HepG2 (cell line): ENCODE data around the gene COQ10B. TPM values are rescaled to one million over a fixed set of nuclear protein-coding genes. Genes with fewer than 3 reads are reported as not detected.
A peak's percentile ranks its signal among the peaks of the same experiment; 100 is the strongest.

ENCODE experiments used
- ATAC-seq: fragments of 200-7000 bp; cut with Tn5 transposase; 3 replicates; pipeline ENCODE4 v1.9.1; 2020; ENCODE audit warnings: mild to moderate bottlenecking, moderate library complexity
- BruUV-seq: library from RNA; stranded (reverse); fragments of 400-500 nt; replicated peaks from 2 replicates; lab custom pipeline; 2021; lab: Mats Ljungman, UMichigan
- CTCF ChIA-PET: fragments of 300-600 bp; formaldehyde crosslinking; extraction: SDS; loops from one replicate; lab custom pipeline; 2021; ENCODE audit warnings: low total read pairs, inconsistent platforms, low intra/inter-chr PET ratio; lab: Yijun Ruan, JAX
- POLR2A ChIA-PET: fragments of 350-600 bp; sonication (Branson Sonifier 250); formaldehyde crosslinking; loops from one replicate; lab custom pipeline; 2020; ENCODE audit warnings: antibody characterized with exemption, inconsistent platforms; lab: Yijun Ruan, JAX
- DNase-seq: peaks from one replicate; pipeline ENCODE4 v3.0.0-alpha.2; 2015; ENCODE audit warnings: low spot score
- FAIRE-seq: peaks from 3 replicates; lab custom pipeline; 2011; peaks lifted over from hg19 to GRCh38; lab: Jason Lieb, UNC
- H2AFZ ChIP-seq: one replicate; pipeline ENCODE4 v1.6.1; 2011; ENCODE audit warnings: low read length, inconsistent platforms
- H3K27ac ChIP-seq: fragments of 300-600 bp; 3 replicates; pipeline ENCODE4 v1.8.0; 2011; ENCODE audit warnings: mixed run types, mild to moderate bottlenecking, mixed read lengths, low read length, inconsistent platforms; ENCODE audit not compliant: insufficient read depth; ENCODE audit errors: extremely low read length
- H3K27me3 ChIP-seq, 2 experiments: fragments of 200-600 bp in 1 of 2; 2 replicates in 1 of 2; 3 replicates in 1 of 2; pipeline versions ENCODE4 v1.6.0 to v1.8.0; 2011; ENCODE audit warnings: low read length in 2 of 2, mild to moderate bottlenecking in 2 of 2, moderate library complexity in 2 of 2, inconsistent platforms in 1 of 2; ENCODE audit not compliant: insufficient read depth in 2 of 2, control insufficient read depth in 1 of 2
- H3K36me3 ChIP-seq, 2 experiments: fragments of 200-600 bp in 1 of 2; replicated peaks in 1 of 2; 2 replicates in 1 of 2; 3 replicates in 1 of 2; pipeline versions ENCODE4 v1.5.1 to v1.8.0; 2011; ENCODE audit warnings: low read length in 2 of 2, inconsistent platforms in 1 of 2; ENCODE audit not compliant: insufficient read depth in 2 of 2, control insufficient read depth in 1 of 2
- H3K4me1 ChIP-seq: 2 replicates; pipeline ENCODE4 v1.5.1; 2012; ENCODE audit warnings: low read length, inconsistent platforms; ENCODE audit not compliant: insufficient read depth
- H3K4me2 ChIP-seq: 2 replicates; pipeline ENCODE4 v1.6.0; 2011; ENCODE audit warnings: low read depth, low read length, inconsistent platforms
- H3K4me3 ChIP-seq, 3 experiments: fragments of 200-600 bp in 1 of 3; sonication (generic), shearing (Covaris generic) in 1 of 3; replicated peaks in 1 of 3; 2 replicates each; pipeline ENCODE4 v1.5.1; 2011 to 2016; ENCODE audit warnings: low read length in 3 of 3, inconsistent platforms in 2 of 3, low read depth in 2 of 3, mild to moderate bottlenecking in 2 of 3, control low read depth in 1 of 3, mixed read lengths in 1 of 3; ENCODE audit not compliant: insufficient read depth in 1 of 3
- H3K79me2 ChIP-seq: one replicate; pipeline ENCODE4 v1.6.1; 2011; ENCODE audit warnings: low read length, inconsistent platforms; ENCODE audit not compliant: insufficient read depth
- H3K9ac ChIP-seq: 2 replicates; pipeline ENCODE4 v1.6.0; 2011; ENCODE audit warnings: mild to moderate bottlenecking, low read depth, low read length, inconsistent platforms; ENCODE audit not compliant: insufficient read depth
- H3K9me3 ChIP-seq: 2 replicates; pipeline ENCODE4 v1.5.1; 2012; ENCODE audit warnings: mild to moderate bottlenecking, low read length
- H4K20me1 ChIP-seq: 2 replicates; pipeline ENCODE4 v1.6.0; 2011; ENCODE audit warnings: inconsistent platforms, mild to moderate bottlenecking, low read length, moderate library complexity; ENCODE audit not compliant: insufficient read depth
- ETV6 ChIP-seq: sonication (generic); formaldehyde crosslinking; conservative IDR thresholded peaks from 2 replicates; pipeline ENCODE4 v1.4.0; 2020; ENCODE audit warnings: missing genetic modification reagents
- HCFC1 ChIP-seq: fragments of 150-350 bp; IDR thresholded peaks from 2 replicates; pipeline ENCODE4 v1.6.1; 2014; ENCODE audit warnings: low read depth, low read length
- HNRNPLL ChIP-seq: fragments of 200-400 bp; formaldehyde crosslinking; IDR thresholded peaks from 2 replicates; pipeline ENCODE4 v1.6.1; 2017; ENCODE audit warnings: mild to moderate bottlenecking, low read depth, low read length; ENCODE audit not compliant: poor library complexity, severe bottlenecking
- HNRNPUL1 ChIP-seq: fragments of 200-400 bp; formaldehyde crosslinking; IDR thresholded peaks from 2 replicates; pipeline ENCODE4 v1.6.1; 2017; ENCODE audit warnings: low read depth, mild to moderate bottlenecking, low read length, moderate library complexity
- KDM1A ChIP-seq: IDR thresholded peaks from 2 replicates; pipeline ENCODE4 v1.6.1; 2016; ENCODE audit warnings: missing compliant biosample characterization
- MYC ChIP-seq: sonication (generic); formaldehyde crosslinking; IDR thresholded peaks from 2 replicates; pipeline ENCODE4 v1.9.0; 2021; ENCODE audit warnings: missing genetic modification reagents, borderline replicate concordance
- PAF1 ChIP-seq: IDR thresholded peaks from 2 replicates; pipeline ENCODE4 v1.6.1; 2016; ENCODE audit warnings: missing genetic modification reagents, missing compliant biosample characterization
- POLR2G ChIP-seq: fragments of 200-400 bp; formaldehyde crosslinking; IDR thresholded peaks from 2 replicates; pipeline ENCODE4 v1.6.1; 2018; ENCODE audit warnings: mild to moderate bottlenecking, low read depth, low read length, moderate library complexity
- RBFOX2 ChIP-seq: fragments of 200-400 bp; formaldehyde crosslinking; IDR thresholded peaks from 2 replicates; pipeline ENCODE4 v1.6.1; 2017; ENCODE audit warnings: low read depth, mild to moderate bottlenecking, low read length
- RBM22 ChIP-seq: fragments of 200-400 bp; formaldehyde crosslinking; optimal IDR thresholded peaks from 2 replicates; pipeline ENCODE3; 2017; ENCODE audit warnings: mild to moderate bottlenecking, low read length, moderate library complexity
- ZNF180 ChIP-seq: sonication (generic); formaldehyde crosslinking; IDR thresholded peaks from 2 replicates; pipeline ENCODE4 v1.4.0; 2020; ENCODE audit warnings: low read depth, missing genetic modification reagents, borderline replicate concordance
- WGBS: methylation state at CpG from one replicate; pipeline ENCODE4 v1.1.6; 2017; ENCODE audit warnings: low lambda C conversion rate; 5-methylcytosine and 5-hydroxymethylcytosine counted together
- in situ Hi-C: cut with HindIII; loops from 2 replicates; pipeline ENCODE4 v1.10.0; 2017; ENCODE audit warnings: low pct_unique_long_range_greater_than_20kb; ENCODE audit not compliant: extremely low pct_ligation_motif_present
- intact Hi-C: fragments of 100-400 bp; cut with micrococcal nuclease; formaldehyde crosslinking; loops from one replicate; pipeline ENCODE4 v1.10.0; 2022; ENCODE audit not compliant: unreplicated experiment
- polyA plus RNA-seq, 8 experiments: library from polyadenylated mRNA; depleted of rRNA in 3 of 8; stranded (reverse) in 7 of 8; unstranded in 1 of 8; fragments of >200 nt; fragmentation: Illumina TruSeq in 4 of 8; extraction: Trizol in 4 of 8; gene quantifications; 2 replicates each; pipeline versions ENCODE4 v1.2.1 to v1.2.3, GENCODE V29; 2011 to 2016; ENCODE audit warnings: low read depth in 4 of 8, missing spikeins in 1 of 8, mixed read lengths in 1 of 8; ENCODE audit not compliant: insufficient read depth in 1 of 8
- total RNA-seq, 5 experiments: library from RNA; depleted of rRNA; stranded (reverse); fragments of >200 nt; fragmentation: Illumina TruSeq; extraction: Trizol; gene quantifications; 2 replicates each; pipeline ENCODE4 v1.2.3, GENCODE V29; 2016; ENCODE audit warnings: low read depth in 1 of 5
- TF ChIP-seq, protein P1 (sequence below): sonication (generic); formaldehyde crosslinking; IDR thresholded peaks from 2 replicates; pipeline ENCODE4; 2020; ENCODE audit warnings: missing genetic modification reagents, mild to moderate bottlenecking, borderline replicate concordance
- TF ChIP-seq, protein P2 (sequence below): sonication (generic); formaldehyde crosslinking; IDR thresholded peaks from 2 replicates; pipeline ENCODE4 v1.9.0; 2022; ENCODE audit warnings: missing genetic modification reagents, mild to moderate bottlenecking, borderline replicate concordance
- TF ChIP-seq, protein P3 (sequence below): IDR thresholded peaks from 2 replicates; pipeline ENCODE4 v1.6.1; 2018; ENCODE audit warnings: missing genetic modification reagents

Gene COQ10B
- total and polyA plus RNA-seq, 2 of the 13 experiments (the other 11 are each of a cell fraction or from before 2014, with no cell fraction given): 4.6 to 34.9 TPM

DNA sequence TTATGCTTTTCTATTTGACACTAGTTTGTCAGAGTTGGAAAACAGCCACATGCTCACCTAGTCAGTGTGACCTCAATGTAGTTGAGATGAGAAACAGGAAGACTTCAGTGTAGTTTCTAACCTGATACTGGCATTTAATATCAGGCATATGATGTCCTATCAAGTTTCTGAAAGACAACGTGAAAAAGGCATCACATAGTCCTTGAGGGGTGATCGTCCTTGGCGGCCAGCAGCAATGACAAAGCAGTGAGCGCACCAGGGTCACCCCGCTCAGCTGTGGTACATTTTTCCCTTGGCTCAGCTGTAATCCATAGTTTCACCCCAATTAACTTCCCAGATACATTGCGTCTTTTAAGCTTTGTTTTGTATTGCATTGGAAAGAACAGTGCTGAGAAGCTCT, 51.2 kb downstream of the COQ10B start:
- no peaks in the 10 kb centered on the region; a peak in 1 of 5 replicates for H3K27me3 ChIP-seq
- H2AFZ ChIP-seq: no peak overlapping the region
- peaks cover 26% of the 10 kb centered on the region for H3K4me1 ChIP-seq
- H3K27ac ChIP-seq: no peak overlapping the region
- peaks cover 7 to 24% of the 10 kb centered on the region in 2 experiments for H3K36me3 ChIP-seq
- POLR2A ChIA-PET: interaction anchor here (1.2 to 4.5 kb wide), 6 partner anchors 9 to 69 kb away, joined by 3 to 35 read pairs (median 8); partner anchors contain the start of genes COQ10B, MOB4 and SF3B1
- intact Hi-C loops (loop anchor here (5.0 kb wide), 1 partner anchor 33 kb away; no protein-coding TSS in a partner anchor), in situ Hi-C loops (no loop called here)
- no peak for DNase-seq
- CTCF ChIA-PET: no interaction called here
- no peak overlapping the region for H3K4me3 ChIP-seq
- no peak for FAIRE-seq
- no peak overlapping the region for H3K4me2 ChIP-seq
- BruUV-seq: no TSS peak
- no peak for ATAC-seq
- peaks cover 52% of the 10 kb centered on the region for H3K79me2 ChIP-seq
- no peaks in the 10 kb centered on the region for H3K9me3 ChIP-seq
- peaks cover 17% of the 10 kb centered on the region for H4K20me1 ChIP-seq
- no peak overlapping the region for H3K9ac ChIP-seq
- 94% methylated on average over 6 of the region's 6 CpGs for WGBS
- TF ChIP-seq RBM22: peak; percentile 96
- TF ChIP-seq POLR2G: peak; percentile 79
- TF ChIP-seq, protein P1, sequence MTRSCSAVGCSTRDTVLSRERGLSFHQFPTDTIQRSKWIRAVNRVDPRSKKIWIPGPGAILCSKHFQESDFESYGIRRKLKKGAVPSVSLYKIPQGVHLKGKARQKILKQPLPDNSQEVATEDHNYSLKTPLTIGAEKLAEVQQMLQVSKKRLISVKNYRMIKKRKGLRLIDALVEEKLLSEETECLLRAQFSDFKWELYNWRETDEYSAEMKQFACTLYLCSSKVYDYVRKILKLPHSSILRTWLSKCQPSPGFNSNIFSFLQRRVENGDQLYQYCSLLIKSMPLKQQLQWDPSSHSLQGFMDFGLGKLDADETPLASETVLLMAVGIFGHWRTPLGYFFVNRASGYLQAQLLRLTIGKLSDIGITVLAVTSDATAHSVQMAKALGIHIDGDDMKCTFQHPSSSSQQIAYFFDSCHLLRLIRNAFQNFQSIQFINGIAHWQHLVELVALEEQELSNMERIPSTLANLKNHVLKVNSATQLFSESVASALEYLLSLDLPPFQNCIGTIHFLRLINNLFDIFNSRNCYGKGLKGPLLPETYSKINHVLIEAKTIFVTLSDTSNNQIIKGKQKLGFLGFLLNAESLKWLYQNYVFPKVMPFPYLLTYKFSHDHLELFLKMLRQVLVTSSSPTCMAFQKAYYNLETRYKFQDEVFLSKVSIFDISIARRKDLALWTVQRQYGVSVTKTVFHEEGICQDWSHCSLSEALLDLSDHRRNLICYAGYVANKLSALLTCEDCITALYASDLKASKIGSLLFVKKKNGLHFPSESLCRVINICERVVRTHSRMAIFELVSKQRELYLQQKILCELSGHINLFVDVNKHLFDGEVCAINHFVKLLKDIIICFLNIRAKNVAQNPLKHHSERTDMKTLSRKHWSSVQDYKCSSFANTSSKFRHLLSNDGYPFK: no peak
- no peak for TF ChIP-seq KDM1A
- no peak for TF ChIP-seq HNRNPLL
- no peak for TF ChIP-seq ETV6
- TF ChIP-seq HNRNPUL1: no peak
- TF ChIP-seq, protein P2, sequence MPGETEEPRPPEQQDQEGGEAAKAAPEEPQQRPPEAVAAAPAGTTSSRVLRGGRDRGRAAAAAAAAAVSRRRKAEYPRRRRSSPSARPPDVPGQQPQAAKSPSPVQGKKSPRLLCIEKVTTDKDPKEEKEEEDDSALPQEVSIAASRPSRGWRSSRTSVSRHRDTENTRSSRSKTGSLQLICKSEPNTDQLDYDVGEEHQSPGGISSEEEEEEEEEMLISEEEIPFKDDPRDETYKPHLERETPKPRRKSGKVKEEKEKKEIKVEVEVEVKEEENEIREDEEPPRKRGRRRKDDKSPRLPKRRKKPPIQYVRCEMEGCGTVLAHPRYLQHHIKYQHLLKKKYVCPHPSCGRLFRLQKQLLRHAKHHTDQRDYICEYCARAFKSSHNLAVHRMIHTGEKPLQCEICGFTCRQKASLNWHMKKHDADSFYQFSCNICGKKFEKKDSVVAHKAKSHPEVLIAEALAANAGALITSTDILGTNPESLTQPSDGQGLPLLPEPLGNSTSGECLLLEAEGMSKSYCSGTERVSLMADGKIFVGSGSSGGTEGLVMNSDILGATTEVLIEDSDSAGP (CRISPR knock-in tag): no peak
- no peak for TF ChIP-seq ZNF180
- TF ChIP-seq, protein P3, sequence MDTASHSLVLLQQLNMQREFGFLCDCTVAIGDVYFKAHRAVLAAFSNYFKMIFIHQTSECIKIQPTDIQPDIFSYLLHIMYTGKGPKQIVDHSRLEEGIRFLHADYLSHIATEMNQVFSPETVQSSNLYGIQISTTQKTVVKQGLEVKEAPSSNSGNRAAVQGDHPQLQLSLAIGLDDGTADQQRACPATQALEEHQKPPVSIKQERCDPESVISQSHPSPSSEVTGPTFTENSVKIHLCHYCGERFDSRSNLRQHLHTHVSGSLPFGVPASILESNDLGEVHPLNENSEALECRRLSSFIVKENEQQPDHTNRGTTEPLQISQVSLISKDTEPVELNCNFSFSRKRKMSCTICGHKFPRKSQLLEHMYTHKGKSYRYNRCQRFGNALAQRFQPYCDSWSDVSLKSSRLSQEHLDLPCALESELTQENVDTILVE (CRISPR knock-in tag): no peak
- peak; percentile 57; the same call in 1 of the 2 replicates for TF ChIP-seq RBFOX2
- TF ChIP-seq MYC: no peak
- TF ChIP-seq HCFC1: no peak
- TF ChIP-seq PAF1 (CRISPR knock-in tag): peak; percentile 93
